ENCODE data around the gene GAL3ST1. TPM values are rescaled to one million over a fixed set of nuclear protein-coding genes. Genes with fewer than 3 reads are reported as not detected.

The GAL3ST1 gene
- total and polyA plus RNA-seq, 10 of the 15 experiments (the other 5 are each of a cell fraction or from before 2014, with no cell fraction given): not detected

DNA sequence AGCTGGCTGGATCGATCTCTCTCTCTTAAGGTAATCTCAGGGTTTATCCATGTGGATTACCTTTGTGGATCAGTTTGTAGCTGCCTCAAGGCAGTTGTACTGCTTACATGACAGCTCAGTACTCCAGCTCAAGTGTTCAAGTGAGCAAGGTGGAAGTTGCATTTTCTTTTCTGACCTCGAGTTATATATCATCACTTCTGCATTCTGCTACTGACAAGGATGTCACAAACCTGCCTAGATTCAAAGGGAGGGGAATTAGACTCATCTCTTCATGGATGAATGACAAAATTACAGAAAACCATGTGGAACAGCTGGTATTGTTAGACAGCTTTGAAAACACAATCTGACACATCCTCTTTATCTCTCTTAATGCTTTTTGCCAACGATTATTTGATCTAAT lies 26.5 kb upstream of the GAL3ST1 start:
- intact Hi-C loops (cut with micrococcal nuclease; ENCODE audit: unreplicated experiment): loop anchor here (5.0 kb wide), 1 partner anchor 154 kb away; no protein-coding TSS in a partner anchor
- Histone ChIP-seq H2AFZ (ENCODE audit: control insufficient read depth, low read depth, low read length) (no peak overlapping the region), H3K27me3 (replicated peaks in 1 of 2; ENCODE audit: control insufficient read depth in 2 of 2, insufficient read depth in 2 of 2, low read length in 1 of 2) (no peaks in the 10 kb centered on the region), H3K9me3 (replicated peaks; ENCODE audit: control insufficient read depth, insufficient read depth, low read length) (no peaks in the 10 kb centered on the region), H4K20me1 (ENCODE audit: control insufficient read depth, insufficient read depth) (no peaks in the 10 kb centered on the region), H3K79me2 (ENCODE audit: control insufficient read depth, insufficient read depth, low read length) (no peaks in the 10 kb centered on the region), H3K4me3 (no peak overlapping the region), H3K36me3 (ENCODE audit: control insufficient read depth in 2 of 2, insufficient read depth in 2 of 2, low read length in 1 of 2) (no peaks in the 10 kb centered on the region), H3K4me2 (ENCODE audit: control insufficient read depth, insufficient read depth) (no peak overlapping the region), H3K9ac (ENCODE audit: control insufficient read depth, insufficient read depth, low read length) (no peak overlapping the region), H3K4me1 (ENCODE audit: control insufficient read depth, insufficient read depth, low read length) (peaks cover 6% of the 10 kb centered on the region), H3K27ac (ENCODE audit: control insufficient read depth, insufficient read depth) (no peak overlapping the region)
- in situ Hi-C loops (cut with MboI): no loop called here
- SMC1A ChIA-PET (ENCODE audit: uncharacterized antibody, unreplicated experiment): interaction anchor here (0.9 to 1.7 kb wide), 4 partner anchors 9 to 156 kb away, joined by 3 to 5 read pairs (median 3); partner anchors contain the start of gene PES1
- RAD21 ChIA-PET (ENCODE audit: unreplicated experiment): interaction anchor here (0.7 to 1.0 kb wide), 2 partner anchors 35 to 154 kb away, joined by 3 to 4 read pairs; partner anchors contain the start of gene SLC35E4
- ATAC-seq: 0 out of 3 replicates have a peak, but pooled peaks have one; percentile 12
- POLR2A ChIA-PET: interaction anchor here (0.6 kb wide), 1 partner anchor 112 kb away, joined by 3 read pairs; no protein-coding TSS in a partner anchor
- BruUV-seq (replicated peaks): no TSS peak
- CTCF ChIA-PET: interaction anchor here (0.6 to 1.7 kb wide), 7 partner anchors 34 to 497 kb away, joined by 3 to 10 read pairs (median 7); partner anchors contain the start of genes MTFP1 and SLC35E4
- TF ChIP-seq ESRRA (IDR thresholded peaks at IDR 0.05; ENCODE audit: low read length) (no peak), ZNF274 (IDR thresholded peaks at IDR 0.05; ENCODE audit: insufficient read depth, insufficient read length) (no peak)
- TF ChIP-seq, protein P1, sequence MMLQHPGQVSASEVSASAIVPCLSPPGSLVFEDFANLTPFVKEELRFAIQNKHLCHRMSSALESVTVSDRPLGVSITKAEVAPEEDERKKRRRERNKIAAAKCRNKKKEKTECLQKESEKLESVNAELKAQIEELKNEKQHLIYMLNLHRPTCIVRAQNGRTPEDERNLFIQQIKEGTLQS (IDR thresholded peaks at IDR 0.05; ENCODE audit: borderline replicate concordance, extremely low read depth, low read depth, low read length): no peak
- whole genome bisulfite sequencing (ENCODE audit: insufficient coverage, insufficient replicate concordance, low lambda C conversion rate, missing lambda C conversion rate): 17% methylated on average over 3 of the region's 3 CpGs
- no peak for FAIRE-seq
- no peak for DNase-seq (ENCODE audit: low read depth, low spot score)

DNA sequence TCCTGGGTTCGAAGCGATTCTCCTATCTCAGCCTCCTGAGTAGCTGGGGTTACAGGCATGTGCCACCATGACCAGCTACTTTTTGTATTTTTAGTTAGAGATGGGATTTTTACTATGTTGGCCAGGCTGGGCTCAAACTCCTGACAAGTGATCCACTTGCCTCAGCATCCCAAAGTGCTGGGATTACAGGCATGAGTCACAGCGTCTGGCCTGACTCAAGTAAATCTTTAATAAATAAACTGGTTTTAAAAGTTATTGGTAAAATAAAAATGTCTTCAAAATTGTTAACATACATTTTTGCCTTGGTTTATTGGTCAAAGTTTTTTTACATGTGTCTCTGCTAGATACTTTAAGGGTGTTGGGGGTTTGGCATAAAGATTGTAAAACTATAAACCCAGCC lies 24.5 kb upstream of the GAL3ST1 start:
- Histone ChIP-seq H3K4me3 (no peak overlapping the region), H4K20me1 (ENCODE audit: control insufficient read depth, insufficient read depth) (no peaks in the 10 kb centered on the region), H3K27ac (ENCODE audit: control insufficient read depth, insufficient read depth) (no peak overlapping the region), H3K9me3 (replicated peaks; ENCODE audit: control insufficient read depth, insufficient read depth, low read length) (no peaks in the 10 kb centered on the region), H3K79me2 (ENCODE audit: control insufficient read depth, insufficient read depth, low read length) (no peaks in the 10 kb centered on the region), H3K9ac (ENCODE audit: control insufficient read depth, insufficient read depth, low read length) (no peak overlapping the region), H2AFZ (ENCODE audit: control insufficient read depth, low read depth, low read length) (no peak overlapping the region), H3K27me3 (replicated peaks in 1 of 2; ENCODE audit: control insufficient read depth in 2 of 2, insufficient read depth in 2 of 2, low read length in 1 of 2) (no peaks in the 10 kb centered on the region), H3K36me3 (ENCODE audit: control insufficient read depth in 2 of 2, insufficient read depth in 2 of 2, low read length in 1 of 2) (no peaks in the 10 kb centered on the region), H3K4me2 (ENCODE audit: control insufficient read depth, insufficient read depth) (no peak overlapping the region), H3K4me1 (ENCODE audit: control insufficient read depth, insufficient read depth, low read length) (no peaks in the 10 kb centered on the region)
- DNase-seq (ENCODE audit: low read depth, low spot score) (no peak), FAIRE-seq (no peak), ATAC-seq (no peak)
- no TSS peak for BruUV-seq (replicated peaks)
- 57% methylated on average over 3 of the region's 3 CpGs for WGBS (ENCODE audit: insufficient coverage, insufficient replicate concordance, low lambda C conversion rate, missing lambda C conversion rate)
- SMC1A ChIA-PET (ENCODE audit: uncharacterized antibody, unreplicated experiment): no interaction called here
- in situ Hi-C loops (cut with MboI): no loop called here
- POLR2A ChIA-PET: no interaction called here
- CTCF ChIA-PET: no interaction called here
- RAD21 ChIA-PET (ENCODE audit: unreplicated experiment): no interaction called here
- intact Hi-C loops (cut with micrococcal nuclease; ENCODE audit: unreplicated experiment): no loop called here
- TF ChIP-seq RAD21 (IDR thresholded peaks at IDR 0.05; ENCODE audit: insufficient read depth, low read depth, low read length): no peak
- TF ChIP-seq, protein P2, sequence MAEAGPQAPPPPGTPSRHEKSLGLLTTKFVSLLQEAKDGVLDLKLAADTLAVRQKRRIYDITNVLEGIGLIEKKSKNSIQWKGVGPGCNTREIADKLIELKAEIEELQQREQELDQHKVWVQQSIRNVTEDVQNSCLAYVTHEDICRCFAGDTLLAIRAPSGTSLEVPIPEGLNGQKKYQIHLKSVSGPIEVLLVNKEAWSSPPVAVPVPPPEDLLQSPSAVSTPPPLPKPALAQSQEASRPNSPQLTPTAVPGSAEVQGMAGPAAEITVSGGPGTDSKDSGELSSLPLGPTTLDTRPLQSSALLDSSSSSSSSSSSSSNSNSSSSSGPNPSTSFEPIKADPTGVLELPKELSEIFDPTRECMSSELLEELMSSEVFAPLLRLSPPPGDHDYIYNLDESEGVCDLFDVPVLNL (IDR thresholded peaks at IDR 0.05; ENCODE audit: low read depth, low read length): no peak
- no peak for TF ChIP-seq EGR1 (IDR thresholded peaks at IDR 0.05; ENCODE audit: borderline replicate concordance in 1 of 2, low read depth in 2 of 2, low read length in 2 of 2)
- no peak for TF ChIP-seq HDAC2 (IDR thresholded peaks at IDR 0.05)
- TF ChIP-seq, protein P3, sequence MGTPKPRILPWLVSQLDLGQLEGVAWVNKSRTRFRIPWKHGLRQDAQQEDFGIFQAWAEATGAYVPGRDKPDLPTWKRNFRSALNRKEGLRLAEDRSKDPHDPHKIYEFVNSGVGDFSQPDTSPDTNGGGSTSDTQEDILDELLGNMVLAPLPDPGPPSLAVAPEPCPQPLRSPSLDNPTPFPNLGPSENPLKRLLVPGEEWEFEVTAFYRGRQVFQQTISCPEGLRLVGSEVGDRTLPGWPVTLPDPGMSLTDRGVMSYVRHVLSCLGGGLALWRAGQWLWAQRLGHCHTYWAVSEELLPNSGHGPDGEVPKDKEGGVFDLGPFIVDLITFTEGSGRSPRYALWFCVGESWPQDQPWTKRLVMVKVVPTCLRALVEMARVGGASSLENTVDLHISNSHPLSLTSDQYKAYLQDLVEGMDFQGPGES (IDR thresholded peaks at IDR 0.05): no peak
- no peak for TF ChIP-seq POLR2AphosphoS5 (IDR thresholded peaks at IDR 0.05; ENCODE audit: low read length)
- no peak for TF ChIP-seq SUZ12 (IDR thresholded peaks at IDR 0.05; ENCODE audit: unreplicated experiment)
- no peak for TF ChIP-seq SMAD5 (IDR thresholded peaks at IDR 0.05; ENCODE audit: low read depth)
- no peak for TF ChIP-seq ZBED1 (IDR thresholded peaks at IDR 0.05; ENCODE audit: borderline replicate concordance)
- TF ChIP-seq, protein P4, sequence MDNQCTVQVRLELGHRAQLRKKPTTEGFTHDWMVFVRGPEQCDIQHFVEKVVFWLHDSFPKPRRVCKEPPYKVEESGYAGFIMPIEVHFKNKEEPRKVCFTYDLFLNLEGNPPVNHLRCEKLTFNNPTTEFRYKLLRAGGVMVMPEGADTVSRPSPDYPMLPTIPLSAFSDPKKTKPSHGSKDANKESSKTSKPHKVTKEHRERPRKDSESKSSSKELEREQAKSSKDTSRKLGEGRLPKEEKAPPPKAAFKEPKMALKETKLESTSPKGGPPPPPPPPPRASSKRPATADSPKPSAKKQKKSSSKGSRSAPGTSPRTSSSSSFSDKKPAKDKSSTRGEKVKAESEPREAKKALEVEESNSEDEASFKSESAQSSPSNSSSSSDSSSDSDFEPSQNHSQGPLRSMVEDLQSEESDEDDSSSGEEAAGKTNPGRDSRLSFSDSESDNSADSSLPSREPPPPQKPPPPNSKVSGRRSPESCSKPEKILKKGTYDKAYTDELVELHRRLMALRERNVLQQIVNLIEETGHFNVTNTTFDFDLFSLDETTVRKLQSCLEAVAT (IDR thresholded peaks at IDR 0.05): no peak
- TF ChIP-seq IRF4 (IDR thresholded peaks at IDR 0.05; ENCODE audit: low read depth, low read length): no peak

Data from GM12878 (cell line).